ENCODE results near the gene TTC23.

TTC23 gene

GRCh38 chr15:99123713-99124451 is 125.5 kb downstream of the TTC23 start:
- peak in 1 of 2 experiments; percentile 73; a peak in 2 of 4 replicates for TF ChIP-seq REST (IDR thresholded peaks at IDR 0.05; ENCODE audit: insufficient read depth in 1 of 2, low read depth in 2 of 2, low read length in 2 of 2)
- TF ChIP-seq POLR2AphosphoS5 (IDR thresholded peaks at IDR 0.05; ENCODE audit: low read depth, low read length) = peak; percentile 43; the same call in 1 of the 2 replicates
- peak; percentile 30 for TF ChIP-seq FOXP2 (optimal IDR thresholded peaks at IDR 0.05; ENCODE audit: borderline replicate concordance, extremely low read depth, extremely low read length, insufficient read depth)
- TF ChIP-seq SIN3A (IDR thresholded peaks at IDR 0.05; ENCODE audit: borderline replicate concordance, insufficient read depth, low read length) = peak; percentile 33; the same call in 1 of the 2 replicates
- TF ChIP-seq TAF1 (IDR thresholded peaks at IDR 0.05; ENCODE audit: borderline replicate concordance, insufficient read depth, low read length) = no peak

DNA sequence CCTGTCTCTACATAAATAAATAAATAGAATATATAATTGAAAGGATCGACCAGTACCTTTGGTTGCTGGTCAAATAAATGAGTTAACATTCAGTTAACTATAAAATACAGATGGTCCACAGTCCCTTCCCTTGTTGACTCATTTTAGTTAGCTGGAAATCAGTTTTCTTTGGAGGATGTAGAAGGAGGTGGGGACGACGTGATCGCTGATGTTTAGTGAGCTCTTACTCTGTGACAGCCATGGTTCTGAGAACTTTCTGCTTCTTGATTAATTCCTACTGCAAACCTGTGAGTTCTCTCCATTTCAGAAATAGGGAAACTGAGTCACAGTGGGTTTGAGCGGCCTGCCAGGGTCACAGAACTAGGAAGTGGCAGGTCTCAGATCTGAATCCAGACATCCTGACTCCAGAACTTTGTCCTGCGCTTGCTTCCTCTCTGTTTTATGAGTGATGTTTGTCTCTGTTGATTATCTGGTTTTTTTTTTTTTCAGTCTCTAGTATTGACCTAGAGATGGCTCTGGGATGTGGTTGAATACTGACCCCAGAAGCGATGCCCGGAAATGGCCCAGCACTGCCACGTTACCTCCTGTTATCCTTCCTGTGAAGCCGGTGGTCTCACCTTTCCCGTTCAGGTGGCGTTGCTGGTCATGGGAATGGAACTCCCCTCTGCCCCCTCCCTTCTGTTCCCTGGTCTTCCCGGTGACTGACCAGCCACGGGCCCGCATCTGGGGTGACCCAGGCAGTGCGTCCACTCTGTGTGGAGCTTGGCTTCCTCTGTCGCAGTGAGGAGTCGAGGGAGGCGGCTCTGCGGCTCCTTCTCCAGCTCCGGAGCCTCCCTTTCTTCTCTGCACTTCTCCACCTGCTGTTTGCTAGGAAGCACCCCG is 126.3 kb downstream of the TTC23 start:
- TF ChIP-seq SIN3A (IDR thresholded peaks at IDR 0.05; ENCODE audit: borderline replicate concordance, insufficient read depth, low read length) (no peak), POLR2AphosphoS5 (IDR thresholded peaks at IDR 0.05; ENCODE audit: low read depth, low read length) (no peak), TAF1 (IDR thresholded peaks at IDR 0.05; ENCODE audit: borderline replicate concordance, insufficient read depth, low read length) (no peak), FOXP2 (optimal IDR thresholded peaks at IDR 0.05; ENCODE audit: borderline replicate concordance, extremely low read depth, extremely low read length, insufficient read depth) (no peak), REST (IDR thresholded peaks at IDR 0.05; ENCODE audit: insufficient read depth in 1 of 2, low read depth in 2 of 2, low read length in 2 of 2) (no peak)

DNA sequence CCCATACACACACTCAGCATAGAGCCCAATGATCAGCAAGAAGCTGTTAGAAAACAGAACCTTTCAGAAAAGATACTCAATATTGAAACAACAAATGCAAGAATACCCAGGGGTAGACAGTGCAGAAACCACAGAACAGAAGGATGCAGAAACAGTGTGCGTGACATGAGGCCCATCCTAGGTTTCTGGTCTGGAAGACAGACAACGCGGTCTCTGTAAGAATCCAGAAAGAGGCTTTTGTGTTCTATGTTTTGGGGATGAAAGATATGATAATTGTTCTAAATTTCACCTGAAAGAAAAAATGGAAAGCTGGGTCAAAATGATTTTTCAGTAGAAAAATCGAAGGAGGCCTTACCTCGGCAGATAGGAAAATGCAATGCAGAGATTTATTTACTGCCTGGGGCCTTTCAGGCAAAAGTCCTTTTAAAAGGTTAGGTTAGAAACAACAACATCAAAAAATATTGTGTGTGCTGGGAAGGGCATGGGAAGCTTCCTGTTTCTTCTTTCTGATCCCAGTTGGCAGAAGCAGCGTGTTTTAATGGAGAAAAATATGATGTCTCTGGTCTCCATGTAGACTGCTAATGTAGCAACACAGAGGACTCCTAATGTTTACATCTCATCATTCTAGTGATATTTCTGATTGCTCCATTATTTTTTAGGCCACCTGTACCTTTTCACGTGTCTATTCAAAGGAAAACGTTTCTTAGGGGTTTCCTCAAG is 127.5 kb downstream of the TTC23 start:
- TF ChIP-seq TAF1 (IDR thresholded peaks at IDR 0.05; ENCODE audit: borderline replicate concordance, insufficient read depth, low read length) (no peak), REST (IDR thresholded peaks at IDR 0.05; ENCODE audit: insufficient read depth in 1 of 2, low read depth in 2 of 2, low read length in 2 of 2) (no peak), FOXP2 (optimal IDR thresholded peaks at IDR 0.05; ENCODE audit: borderline replicate concordance, extremely low read depth, extremely low read length, insufficient read depth) (no peak), POLR2AphosphoS5 (IDR thresholded peaks at IDR 0.05; ENCODE audit: low read depth, low read length) (no peak), SIN3A (IDR thresholded peaks at IDR 0.05; ENCODE audit: borderline replicate concordance, insufficient read depth, low read length) (no peak)

GRCh38 chr15:99121207-99121606 is 128.2 kb downstream of the TTC23 start:
- TF ChIP-seq POLR2AphosphoS5 (IDR thresholded peaks at IDR 0.05; ENCODE audit: low read depth, low read length) = no peak
- TF ChIP-seq TAF1 (IDR thresholded peaks at IDR 0.05; ENCODE audit: borderline replicate concordance, insufficient read depth, low read length) = no peak
- TF ChIP-seq REST (IDR thresholded peaks at IDR 0.05; ENCODE audit: insufficient read depth in 1 of 2, low read depth in 2 of 2, low read length in 2 of 2) = no peak

All from PFSK-1 (cell line).